Measurements from ENCODE around the gene MAOA. TPM values are rescaled to one million over a fixed set of nuclear protein-coding genes. Genes with fewer than 3 reads are reported as not detected.

Gene MAOA
- total RNA-seq (ENCODE audit: low replicate concordance) = 4.4 and 12.7 TPM in 2 replicates

GRCh38 chrX:43656005-43656494 lies at the start of gene MAOA:
Gene MAOA (plus strand): TSS chrX:43656299. CDS start chrX:43656342, 43 bp downstream.
- peaks cover 9% of the 10 kb centered on the region for H3K4me1 ChIP-seq
- peak within 1 kb of the TSS; percentile 74 for H3K4me3 ChIP-seq
- no peaks in the 10 kb centered on the region for H3F3A ChIP-seq (ENCODE audit: low read depth)
- no peaks in the 10 kb centered on the region for H4K20me1 ChIP-seq (ENCODE audit: low read depth)
- peak within 1 kb of the TSS; percentile 83 for H3K4me2 ChIP-seq
- no peak within 1 kb of the TSS for H3K9ac ChIP-seq
- DNase-seq (ENCODE audit: low spot score) = peak; percentile 66
- H3K9me3 ChIP-seq (ENCODE audit: low read depth) = no peaks in the 10 kb centered on the region
- Mint-ChIP-seq H3K4me3 (peak within 1 kb of the TSS; percentile 86), H3K27me3 (ENCODE audit: insufficient read depth, low read depth) (peaks cover 7% of the 10 kb centered on the region), H3K4me1 (no peaks in the 10 kb centered on the region), H3K27ac (peak within 1 kb of the TSS; percentile 75), H3K9me3 (peaks cover 4% of the 10 kb centered on the region), H3K36me3 (no peaks in the 10 kb centered on the region)
- TF ChIP-seq CTCF (IDR thresholded peaks at IDR 0.05) (no peak), EZH2phosphoT487 (IDR thresholded peaks at IDR 0.05) (no peak), EZH2 (IDR thresholded peaks at IDR 0.05) (no peak)
- no peak within 1 kb of the TSS for H3K27ac ChIP-seq
- peaks cover 5% of the 10 kb centered on the region for H3K27me3 ChIP-seq
- no peaks in the 10 kb centered on the region for H3K36me3 ChIP-seq
- no peaks in the 10 kb centered on the region for H3K79me2 ChIP-seq (ENCODE audit: low read depth)
- peak within 1 kb of the TSS; percentile 73 for H2AFZ ChIP-seq (replicated peaks)

GRCh38 chrX:43612400-43612799 lies 43.7 kb upstream of the MAOA start:
- Histone ChIP-seq H3K9ac (no peak overlapping the region), H3K9me3 (ENCODE audit: low read depth) (no peaks in the 10 kb centered on the region), H3K4me3 (no peak overlapping the region), H3K27ac (no peak overlapping the region), H2AFZ (replicated peaks) (no peak overlapping the region), H3K36me3 (no peaks in the 10 kb centered on the region), H3K27me3 (no peaks in the 10 kb centered on the region), H3K4me2 (no peak overlapping the region), H3F3A (ENCODE audit: low read depth) (no peaks in the 10 kb centered on the region), H3K79me2 (ENCODE audit: low read depth) (no peaks in the 10 kb centered on the region), H4K20me1 (ENCODE audit: low read depth) (no peaks in the 10 kb centered on the region), H3K4me1 (peaks cover 9% of the 10 kb centered on the region)
- Mint-ChIP-seq H3K4me1 (peaks cover 3% of the 10 kb centered on the region), H3K36me3 (no peaks in the 10 kb centered on the region), H3K27ac (no peak overlapping the region), H3K27me3 (ENCODE audit: insufficient read depth, low read depth) (peaks cover 2% of the 10 kb centered on the region), H3K9me3 (peaks cover 3% of the 10 kb centered on the region), H3K4me3 (no peak overlapping the region)
- TF ChIP-seq EZH2phosphoT487 (IDR thresholded peaks at IDR 0.05) (no peak), CTCF (IDR thresholded peaks at IDR 0.05) (no peak)
- no peak for DNase-seq (ENCODE audit: low spot score)

- no peaks in the 10 kb centered on the region for H3K36me3 Mint-ChIP-seq
- Histone ChIP-seq H4K20me1 (ENCODE audit: low read depth) (no peaks in the 10 kb centered on the region), H2AFZ (replicated peaks) (peak overlapping the region; percentile 74), H3K4me3 (no peak overlapping the region), H3K4me1 (peaks cover 36% of the 10 kb centered on the region), H3K27me3 (no peaks in the 10 kb centered on the region), H3K36me3 (no peaks in the 10 kb centered on the region), H3K9me3 (ENCODE audit: low read depth) (no peaks in the 10 kb centered on the region), H3K27ac (no peak overlapping the region), H3F3A (ENCODE audit: low read depth) (peaks cover 25% of the 10 kb centered on the region), H3K9ac (no peak overlapping the region), H3K79me2 (ENCODE audit: low read depth) (no peaks in the 10 kb centered on the region), H3K4me2 (no peak overlapping the region)
- no peak overlapping the region for H3K27ac Mint-ChIP-seq
- H3K9me3 Mint-ChIP-seq = peaks cover 6% of the 10 kb centered on the region
- TF ChIP-seq EZH2 (IDR thresholded peaks at IDR 0.05) (no peak), EZH2phosphoT487 (IDR thresholded peaks at IDR 0.05) (no peak), CTCF (IDR thresholded peaks at IDR 0.05) (no peak)
- H3K4me3 Mint-ChIP-seq = no peak overlapping the region
- H3K4me1 Mint-ChIP-seq = peaks cover 12% of the 10 kb centered on the region
- peaks cover 2% of the 10 kb centered on the region for H3K27me3 Mint-ChIP-seq (ENCODE audit: insufficient read depth, low read depth)
- no peak for DNase-seq (ENCODE audit: low spot score)
Measured at GRCh38 chrX:43615660-43616059, 40.4 kb upstream of the MAOA start.
